ENCODE measurements around the gene KRTAP4-7. TPM values are rescaled to one million over a fixed set of nuclear protein-coding genes. Genes with fewer than 3 reads are reported as not detected.

The KRTAP4-7 gene
- total and polyA plus RNA-seq, 2 of the 4 experiments (the other 2 are of a cell fraction) = not detected

GRCh38 chr17:41057547-41057946 lies 26.4 kb upstream of the KRTAP4-7 start:
- Histone ChIP-seq H4K5ac (ENCODE audit: low read depth, low read length) (no peak overlapping the region), H2BK120ac (ENCODE audit: low read depth, low read length) (peak overlapping the region; percentile 95; the same call in 1 of the 2 replicates), H3K9ac (ENCODE audit: low read depth, low read length) (no peak overlapping the region), H3K4me2 (ENCODE audit: low read depth, low read length) (no peak overlapping the region), H2BK20ac (ENCODE audit: low read depth, low read length) (peak overlapping the region; percentile 38; the same call in 1 of the 2 replicates), H2BK15ac (ENCODE audit: low read depth, low read length) (peak overlapping the region; percentile 45; the same call in 1 of the 3 replicates), H3K4me1 (ENCODE audit: control insufficient read depth, insufficient read depth, low read length) (peaks cover 16% of the 10 kb centered on the region), H2AK9ac (replicated peaks; ENCODE audit: low read depth, low read length, poor library complexity) (no peak overlapping the region), H2AFZ (replicated peaks; ENCODE audit: low read length, poor library complexity) (no peak overlapping the region), H3K4me3 (ENCODE audit: insufficient read depth, low read depth, low read length) (no peak overlapping the region), H3K14ac (replicated peaks; ENCODE audit: low read depth, low read length) (no peak overlapping the region; the same call in 1 of the 2 replicates), H3K4ac (ENCODE audit: low read depth, low read length) (peak overlapping the region; percentile 34; the same call in 1 of the 2 replicates), H3K23ac (ENCODE audit: low read depth, low read length) (no peak overlapping the region), H4K91ac (ENCODE audit: insufficient read depth, low read depth, low read length) (no peak overlapping the region), H3K18ac (ENCODE audit: low read depth, low read length) (peak overlapping the region; percentile 40; the same call in 1 of the 2 replicates), H3K9me3 (ENCODE audit: control insufficient read depth, insufficient read depth, low read length) (no peaks in the 10 kb centered on the region), H3K27me3 (ENCODE audit: control insufficient read depth, insufficient read depth, low read length) (no peaks in the 10 kb centered on the region), H3K9me1 (ENCODE audit: insufficient read depth, low read length) (peaks cover 2% of the 10 kb centered on the region; the same call in 1 of the 2 replicates), H4K20me1 (ENCODE audit: insufficient read depth, low read length) (no peaks in the 10 kb centered on the region), H4K8ac (ENCODE audit: low read depth in 2 of 2, low read length in 2 of 2) (peak overlapping the region in 1 of 2 experiments; percentile 21; a peak in 1 of 4 replicates), H3K27ac (ENCODE audit: insufficient read depth, low read length) (no peak overlapping the region), H3K36me3 (ENCODE audit: control insufficient read depth, insufficient read depth, low read length) (no peaks in the 10 kb centered on the region), H3K56ac (ENCODE audit: extremely low read depth, insufficient read depth, low read length) (no peak overlapping the region), H2AK5ac (ENCODE audit: low read depth, low read length) (peak overlapping the region; percentile 72), H2BK5ac (ENCODE audit: low read depth, low read length, poor library complexity, severe bottlenecking) (peak overlapping the region; percentile 26), H3K79me1 (ENCODE audit: low read depth in 1 of 2, low read length in 2 of 2) (no peaks in the 10 kb centered on the region)
- no CpG with 5 or more reads among the region's 1 CpG for WGBS, 2 experiments (ENCODE audit: extremely low coverage in 2 of 2, insufficient read length in 1 of 2)
- no peak for ATAC-seq (ENCODE audit: low read depth)
- ChIA-PET CTCF (no interaction called here), POLR2A (ENCODE audit: unreplicated experiment) (interaction anchor here (0.6 kb wide), 1 partner anchor 410 kb away, joined by 12 read pairs; no protein-coding TSS in a partner anchor)
- BruUV-seq (replicated peaks) = no TSS peak
- intact Hi-C loops (cut with micrococcal nuclease) = loop anchor here (5.0 kb wide), 1 partner anchor 100 kb away; no protein-coding TSS in a partner anchor
- TF ChIP-seq ELK1 (IDR thresholded peaks at IDR 0.05; ENCODE audit: borderline replicate concordance, low read depth, low read length) (no peak), RFX5 (IDR thresholded peaks at IDR 0.05; ENCODE audit: low read depth, low read length) (no peak), MAFK (IDR thresholded peaks at IDR 0.05; ENCODE audit: low read depth, low read length) (no peak), BHLHE40 (IDR thresholded peaks at IDR 0.05; ENCODE audit: low read depth, low read length) (no peak), POLR2A (IDR thresholded peaks at IDR 0.05; ENCODE audit: low read depth, low read length) (no peak), CHD1 (IDR thresholded peaks at IDR 0.05; ENCODE audit: low read depth, low read length) (no peak), RCOR1 (IDR thresholded peaks at IDR 0.05; ENCODE audit: insufficient replicate concordance, low read length) (no peak), RAD21 (IDR thresholded peaks at IDR 0.05; ENCODE audit: low read length) (no peak), FOS (IDR thresholded peaks at IDR 0.05; ENCODE audit: low read depth, low read length) (no peak), MAZ (IDR thresholded peaks at IDR 0.05; ENCODE audit: borderline replicate concordance, low read depth, low read length) (no peak), SMC3 (IDR thresholded peaks at IDR 0.05; ENCODE audit: low read depth, low read length) (no peak), NFE2L2 (IDR thresholded peaks at IDR 0.05; ENCODE audit: low read depth, low read length) (no peak)
- dilution Hi-C loops (cut with HindIII; ENCODE audit: low sequenced_read_pairs, unreplicated experiment) = no loop called here
- DNase-seq = no peak
- in situ Hi-C loops (cut with MboI; ENCODE audit: low sequenced_read_pairs) = no loop called here
